RKO (cell line): ENCODE measurements around the gene ARHGAP26.

Experiments
- DNase-seq: peaks from one replicate; pipeline ENCODE4 v3.0.0-alpha.2; 2016; ENCODE audit warnings: low spot score

Gene ARHGAP26

GRCh38 chr5:143222287-143223231 is 452.4 kb downstream of the ARHGAP26 start:
- no peak for DNase-seq

- no peak for DNase-seq
These were observed 454.5 kb downstream of the ARHGAP26 start for GRCh38 chr5:143224672-143225071.

GRCh38 chr5:143225511-143225910 is 455.3 kb downstream of the ARHGAP26 start:
- DNase-seq: no peak

GRCh38 chr5:143226361-143226760 is 456.2 kb downstream of the ARHGAP26 start:
- DNase-seq: no peak

- DNase-seq: no peak
These were observed 456.7 kb downstream of the ARHGAP26 start for GRCh38 chr5:143226872-143227271.

- no peak for DNase-seq
These were observed 457.1 kb downstream of the ARHGAP26 start for GRCh38 chr5:143227301-143227700.

GRCh38 chr5:143228597-143229293 is 458.6 kb downstream of the ARHGAP26 start:
- no peak for DNase-seq

- DNase-seq: no peak
These were observed 459.3 kb downstream of the ARHGAP26 start for GRCh38 chr5:143229426-143229895.

- no peak for DNase-seq
These were observed 459.9 kb downstream of the ARHGAP26 start for GRCh38 chr5:143229896-143230675.

- DNase-seq: no peak
These were observed 460.5 kb downstream of the ARHGAP26 start for GRCh38 chr5:143230676-143230996.

- no peak for DNase-seq
These were observed 461.2 kb downstream of the ARHGAP26 start for GRCh38 chr5:143231416-143231815.

- no peak for DNase-seq
These were observed 462.0 kb downstream of the ARHGAP26 start for GRCh38 chr5:143231973-143232812.

- no peak for DNase-seq
These were observed 462.9 kb downstream of the ARHGAP26 start for GRCh38 chr5:143233031-143233430.

- DNase-seq: no peak
These were observed 464.1 kb downstream of the ARHGAP26 start for GRCh38 chr5:143234162-143234842.

GRCh38 chr5:143235423-143235822 is 465.2 kb downstream of the ARHGAP26 start:
- DNase-seq: no peak

- DNase-seq: no peak
These were observed 466.5 kb downstream of the ARHGAP26 start for GRCh38 chr5:143236682-143237081.

- DNase-seq: no peak
These were observed 467.5 kb downstream of the ARHGAP26 start for GRCh38 chr5:143237664-143238063.

GRCh38 chr5:143238620-143239019 is 468.4 kb downstream of the ARHGAP26 start:
- DNase-seq: no peak

- no peak for DNase-seq
These were observed 469.8 kb downstream of the ARHGAP26 start for GRCh38 chr5:143239882-143240518.

GRCh38 chr5:143241892-143242291 is 471.7 kb downstream of the ARHGAP26 start:
- no peak for DNase-seq
